ENCODE results near the gene SHFL. TPM values are rescaled to one million over a fixed set of nuclear protein-coding genes. Genes with fewer than 3 reads are reported as not detected.
A peak's percentile ranks its signal among the peaks of the same experiment; 100 is the strongest.

The SHFL gene
- total and polyA plus RNA-seq, 2 of the 4 experiments (the other 2 are of a cell fraction) = 9.0 to 32.1 TPM

DNA sequence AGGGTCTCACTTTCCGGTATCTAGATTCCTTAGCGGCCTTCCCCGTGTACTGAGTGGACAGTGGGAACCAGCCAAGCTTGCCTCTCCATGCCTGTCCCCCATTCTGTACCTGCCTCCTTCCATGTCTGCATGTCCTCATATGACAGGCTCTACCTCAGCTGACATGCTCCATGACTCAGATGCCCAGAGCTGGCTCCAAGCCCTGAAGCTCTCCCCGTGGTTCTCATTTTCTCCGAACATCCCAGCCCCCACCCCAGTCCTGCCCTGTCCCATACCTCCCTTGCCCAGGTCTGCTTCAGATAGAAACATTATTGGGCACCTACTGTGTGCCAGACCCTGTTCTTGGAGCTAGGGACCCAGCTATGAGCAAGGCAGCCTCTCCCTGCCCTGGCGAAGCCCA is 17.1 kb upstream of the SHFL start:
- CTCF ChIA-PET = no interaction called here
- peak; percentile 10 for DNase-seq

More for the DNA sequence above, 17.1 kb upstream of the SHFL start:
- Histone ChIP-seq H3K14ac (replicated peaks; ENCODE audit: low read depth, low read length) (no peak overlapping the region), H3K9me3 (ENCODE audit: control insufficient read depth, insufficient read depth, low read length) (peaks cover 6% of the 10 kb centered on the region; the same call in 1 of the 2 replicates), H3K27me3 (ENCODE audit: control insufficient read depth, insufficient read depth, low read length) (peaks cover 13% of the 10 kb centered on the region; the same call in 1 of the 2 replicates), H3K9me1 (ENCODE audit: insufficient read depth, low read length) (no peaks in the 10 kb centered on the region), H3K36me3 (ENCODE audit: control insufficient read depth, insufficient read depth, low read length) (no peaks in the 10 kb centered on the region), H3K9ac (ENCODE audit: low read depth, low read length) (no peak overlapping the region), H2AK9ac (replicated peaks; ENCODE audit: low read depth, low read length, poor library complexity) (no peak overlapping the region), H3K18ac (ENCODE audit: low read depth, low read length) (no peak overlapping the region), H4K91ac (ENCODE audit: insufficient read depth, low read depth, low read length) (no peak overlapping the region), H2BK15ac (ENCODE audit: low read depth, low read length) (no peak overlapping the region), H2BK120ac (ENCODE audit: low read depth, low read length) (no peak overlapping the region), H4K5ac (ENCODE audit: low read depth, low read length) (no peak overlapping the region), H2AFZ (replicated peaks; ENCODE audit: low read length, poor library complexity) (no peak overlapping the region), H3K4me2 (ENCODE audit: low read depth, low read length) (no peak overlapping the region), H2BK20ac (ENCODE audit: low read depth, low read length) (no peak overlapping the region), H3K27ac (ENCODE audit: insufficient read depth, low read length) (no peak overlapping the region), H2AK5ac (ENCODE audit: low read depth, low read length) (no peak overlapping the region), H3K4me1 (ENCODE audit: control insufficient read depth, insufficient read depth, low read length) (no peaks in the 10 kb centered on the region), H3K4ac (ENCODE audit: low read depth, low read length) (no peak overlapping the region), H4K8ac (ENCODE audit: low read depth in 2 of 2, low read length in 2 of 2) (no peak overlapping the region), H4K20me1 (ENCODE audit: insufficient read depth, low read length) (no peaks in the 10 kb centered on the region), H2BK5ac (ENCODE audit: low read depth, low read length, poor library complexity, severe bottlenecking) (no peak overlapping the region), H3K56ac (ENCODE audit: extremely low read depth, insufficient read depth, low read length) (no peak overlapping the region), H3K79me1 (ENCODE audit: low read depth in 1 of 2, low read length in 2 of 2) (no peaks in the 10 kb centered on the region), H3K23ac (ENCODE audit: low read depth, low read length) (no peak overlapping the region), H3K4me3 (ENCODE audit: insufficient read depth, low read depth, low read length) (no peak overlapping the region)
- no peak for ATAC-seq (ENCODE audit: low read depth)
- TF ChIP-seq RAD21 (IDR thresholded peaks at IDR 0.05; ENCODE audit: low read length) (no peak), RFX5 (IDR thresholded peaks at IDR 0.05; ENCODE audit: low read depth, low read length) (no peak), FOS (IDR thresholded peaks at IDR 0.05; ENCODE audit: low read depth, low read length) (no peak), BHLHE40 (IDR thresholded peaks at IDR 0.05; ENCODE audit: low read depth, low read length) (no peak), CHD1 (IDR thresholded peaks at IDR 0.05; ENCODE audit: low read depth, low read length) (no peak), POLR2A (IDR thresholded peaks at IDR 0.05; ENCODE audit: low read depth, low read length) (no peak)
- TF ChIP-seq, protein P1, sequence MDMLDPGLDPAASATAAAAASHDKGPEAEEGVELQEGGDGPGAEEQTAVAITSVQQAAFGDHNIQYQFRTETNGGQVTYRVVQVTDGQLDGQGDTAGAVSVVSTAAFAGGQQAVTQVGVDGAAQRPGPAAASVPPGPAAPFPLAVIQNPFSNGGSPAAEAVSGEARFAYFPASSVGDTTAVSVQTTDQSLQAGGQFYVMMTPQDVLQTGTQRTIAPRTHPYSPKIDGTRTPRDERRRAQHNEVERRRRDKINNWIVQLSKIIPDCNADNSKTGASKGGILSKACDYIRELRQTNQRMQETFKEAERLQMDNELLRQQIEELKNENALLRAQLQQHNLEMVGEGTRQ (IDR thresholded peaks at IDR 0.05; ENCODE audit: low read depth, low read length) = no peak
- intact Hi-C loops (cut with micrococcal nuclease) = no loop called here
- dilution Hi-C loops (cut with HindIII; ENCODE audit: low sequenced_read_pairs, unreplicated experiment) = no loop called here
- no TSS peak for BruUV-seq (replicated peaks)
- 73% methylated on average over 4 of the region's 6 CpGs; no CpG with 5 or more reads in 1 of the 2 experiments for WGBS, 2 experiments (ENCODE audit: extremely low coverage in 2 of 2, insufficient read length in 1 of 2)
- POLR2A ChIA-PET (ENCODE audit: unreplicated experiment) = no interaction called here
- in situ Hi-C loops (cut with MboI; ENCODE audit: low sequenced_read_pairs) = loop anchor here (25.0 kb wide), 1 partner anchor 932 kb away; the partner anchor contains the start of genes OR7G3 and ZNF317

All from IMR-90 (cell line).